ENCODE measurements around the gene LMNB1.
"Not testable (repeated sequence)": the region's sequence is repeated elsewhere in the genome, so short reads cannot be mapped to it uniquely, and the experiment has no call there.

DNA sequence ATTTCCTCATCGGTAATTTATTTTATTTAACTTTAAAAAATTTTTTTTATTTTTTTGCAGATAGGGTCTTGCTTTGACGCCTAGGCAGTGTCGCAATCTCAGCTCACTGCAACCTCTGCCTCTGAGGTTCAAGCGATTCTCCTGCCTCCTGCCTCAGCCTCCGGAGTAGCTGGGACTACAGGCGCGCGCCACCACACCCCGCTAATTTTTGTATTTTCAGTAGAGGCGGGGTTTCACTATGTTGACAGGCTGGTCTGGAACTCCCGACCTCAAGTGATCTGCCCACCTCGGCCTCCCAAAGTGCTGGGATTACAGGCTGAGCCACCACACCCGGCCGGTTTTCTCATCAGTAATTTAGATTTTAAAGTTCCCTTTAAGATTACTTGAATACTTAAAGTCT lies 2.3 kb upstream of the LMNB1 start:
- TF ChIP-seq, protein P1, sequence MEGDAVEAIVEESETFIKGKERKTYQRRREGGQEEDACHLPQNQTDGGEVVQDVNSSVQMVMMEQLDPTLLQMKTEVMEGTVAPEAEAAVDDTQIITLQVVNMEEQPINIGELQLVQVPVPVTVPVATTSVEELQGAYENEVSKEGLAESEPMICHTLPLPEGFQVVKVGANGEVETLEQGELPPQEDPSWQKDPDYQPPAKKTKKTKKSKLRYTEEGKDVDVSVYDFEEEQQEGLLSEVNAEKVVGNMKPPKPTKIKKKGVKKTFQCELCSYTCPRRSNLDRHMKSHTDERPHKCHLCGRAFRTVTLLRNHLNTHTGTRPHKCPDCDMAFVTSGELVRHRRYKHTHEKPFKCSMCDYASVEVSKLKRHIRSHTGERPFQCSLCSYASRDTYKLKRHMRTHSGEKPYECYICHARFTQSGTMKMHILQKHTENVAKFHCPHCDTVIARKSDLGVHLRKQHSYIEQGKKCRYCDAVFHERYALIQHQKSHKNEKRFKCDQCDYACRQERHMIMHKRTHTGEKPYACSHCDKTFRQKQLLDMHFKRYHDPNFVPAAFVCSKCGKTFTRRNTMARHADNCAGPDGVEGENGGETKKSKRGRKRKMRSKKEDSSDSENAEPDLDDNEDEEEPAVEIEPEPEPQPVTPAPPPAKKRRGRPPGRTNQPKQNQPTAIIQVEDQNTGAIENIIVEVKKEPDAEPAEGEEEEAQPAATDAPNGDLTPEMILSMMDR (IDR thresholded peaks at IDR 0.05): not testable (repeated sequence)
- TF ChIP-seq POLR2AphosphoS5, POLR2A (IDR thresholded peaks at IDR 0.05): not testable (repeated sequence)
